Stimulated activated CD8-positive, alpha-beta memory T cell treated with anti-CD3 and anti-CD28 coated beads, Interleukin-15, amount 100 ng/mL, for 24 hours (primary cell): Measurements from ENCODE around the gene CCT5.

ENCODE experiments used
- DNase-seq: peaks from one replicate; pipeline ENCODE4 v3.0.0-alpha.2; 2020; ENCODE audit warnings: low read depth

Gene CCT5

GRCh38 chr5:10249948-10250805 lies at the start of gene CCT5:
CCT5 (plus strand) TSS chr5:10250280; CDS start chr5:10250341, 61 bp downstream.
- DNase-seq: peak; percentile 66

GRCh38 chr5:10201223-10201868 lies 48.7 kb upstream of the CCT5 start:
- DNase-seq: no peak

- no peak for DNase-seq
These were observed 47.8 kb upstream of the CCT5 start for GRCh38 chr5:10202089-10202910.

DNA sequence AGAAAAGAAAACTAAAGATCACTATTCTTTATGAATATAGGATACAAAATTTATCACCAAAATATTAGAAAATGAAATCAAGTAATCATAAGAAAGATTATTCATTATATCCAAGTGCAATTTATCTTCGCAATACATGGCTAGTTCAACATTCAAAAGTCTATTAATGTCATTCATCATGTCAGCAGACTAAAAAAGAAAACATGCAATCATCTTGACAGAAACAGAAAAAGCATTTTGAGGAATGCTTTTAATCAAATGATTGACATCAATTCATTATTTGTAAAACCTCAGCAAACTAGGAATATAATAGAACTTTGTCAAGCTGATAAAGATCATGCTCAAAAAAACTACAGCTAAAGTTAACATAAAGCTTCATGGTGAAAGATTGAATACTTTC lies 41.1 kb upstream of the CCT5 start:
- DNase-seq: no peak

- DNase-seq: no peak
These were observed 36.8 kb upstream of the CCT5 start for GRCh38 chr5:10213316-10213715.

- DNase-seq: no peak
These were observed 36.0 kb upstream of the CCT5 start for GRCh38 chr5:10214041-10214440.

- no peak for DNase-seq
These were observed 34.7 kb upstream of the CCT5 start for GRCh38 chr5:10215366-10215765.

DNA sequence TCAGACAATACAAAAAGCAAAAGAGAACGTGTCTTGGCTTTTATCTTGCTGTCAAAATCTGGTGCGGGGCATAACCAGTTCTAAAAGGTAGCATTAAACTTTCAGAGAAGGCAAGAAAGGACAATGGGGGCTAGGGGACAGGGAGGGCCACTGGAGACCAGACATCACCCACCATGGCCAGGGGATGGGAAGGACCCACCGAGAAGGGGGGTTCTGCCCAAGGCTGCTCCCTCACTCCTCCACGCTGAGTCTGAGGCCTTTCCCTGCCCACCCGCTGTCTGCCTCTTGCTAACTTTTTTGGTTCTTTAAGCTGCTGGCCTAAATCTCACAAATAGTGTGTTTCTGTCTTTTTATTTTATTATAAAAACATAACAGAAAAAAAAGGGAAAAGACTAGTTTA lies 34.0 kb upstream of the CCT5 start:
- DNase-seq: no peak

DNA sequence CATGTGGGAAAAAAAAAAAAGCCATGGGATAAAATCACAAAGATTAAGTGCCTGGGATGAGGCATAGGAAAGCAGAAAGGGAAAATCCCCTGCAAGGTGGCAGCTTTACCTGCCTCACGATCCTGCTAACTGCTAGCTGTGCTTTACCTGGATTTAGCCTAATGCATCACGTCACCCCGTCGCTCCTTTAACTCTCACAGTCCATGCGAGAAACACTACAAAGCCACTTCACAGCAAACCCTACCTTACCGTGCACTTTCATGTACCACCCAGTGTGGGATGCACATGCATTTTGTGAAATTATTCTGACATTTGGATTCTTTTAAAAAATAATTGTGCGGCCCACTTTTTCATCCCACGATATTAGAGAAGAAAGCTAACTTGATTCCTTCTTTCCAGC lies 31.4 kb upstream of the CCT5 start:
- no peak for DNase-seq

GRCh38 chr5:10219068-10219467 lies 31.0 kb upstream of the CCT5 start:
- no peak for DNase-seq

DNA sequence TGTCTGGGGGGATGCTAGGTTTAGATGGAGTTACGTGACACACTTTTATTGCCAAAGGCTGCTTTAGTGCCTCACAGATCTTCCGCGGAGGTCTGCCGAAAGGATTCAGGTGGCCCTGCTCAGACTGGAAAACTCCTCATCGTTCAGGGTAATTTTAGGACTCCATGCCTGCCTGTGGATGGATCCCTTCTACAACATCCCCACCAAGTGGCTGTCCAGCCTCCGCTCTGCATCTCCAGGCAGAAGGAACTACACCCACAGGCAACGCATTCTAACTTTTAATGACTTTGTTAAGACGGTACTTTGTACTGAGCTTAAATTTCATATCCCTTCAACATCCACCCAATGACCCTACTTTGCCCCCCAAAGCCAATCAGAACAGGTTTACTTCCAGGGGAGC lies 29.8 kb upstream of the CCT5 start:
- no peak for DNase-seq

GRCh38 chr5:10222326-10222725 lies 27.8 kb upstream of the CCT5 start:
- DNase-seq: no peak

DNA sequence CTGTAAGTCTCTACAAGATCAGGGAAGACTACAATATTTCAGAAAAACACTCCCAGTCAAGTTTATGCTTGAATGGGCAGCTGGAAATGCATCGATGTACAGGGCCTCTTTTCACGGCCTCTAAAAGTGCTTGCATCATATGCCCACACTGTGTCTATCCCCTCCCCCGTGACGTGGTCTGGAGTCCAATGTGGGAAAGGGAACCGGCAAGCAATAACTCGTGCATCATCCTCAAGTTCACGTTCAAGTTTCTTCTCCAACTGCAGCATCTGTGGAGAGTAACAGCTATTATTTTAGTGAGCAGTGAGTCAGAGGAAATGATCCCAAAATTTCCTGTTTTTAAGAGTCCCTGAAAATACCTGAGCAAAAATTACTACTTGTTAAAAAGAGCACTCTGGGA lies 22.7 kb upstream of the CCT5 start:
- DNase-seq: no peak

DNA sequence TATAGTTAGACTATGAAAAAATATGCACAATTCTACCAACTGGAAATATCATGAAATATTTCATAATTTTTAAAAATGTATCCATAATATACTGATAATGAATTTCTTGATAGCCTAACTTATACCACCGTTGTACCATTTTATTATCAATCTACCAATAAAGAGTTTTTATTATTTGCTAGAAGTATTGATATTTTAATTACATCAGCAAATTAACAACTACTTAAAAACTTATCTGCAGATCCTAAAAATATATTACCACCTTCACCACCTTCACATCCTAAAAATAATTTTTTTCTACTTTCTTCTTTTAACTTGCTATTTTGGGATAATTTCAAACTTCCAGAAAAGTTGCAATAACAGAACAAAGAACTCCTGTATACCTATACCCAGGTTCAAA lies 21.8 kb upstream of the CCT5 start:
- no peak for DNase-seq

DNA sequence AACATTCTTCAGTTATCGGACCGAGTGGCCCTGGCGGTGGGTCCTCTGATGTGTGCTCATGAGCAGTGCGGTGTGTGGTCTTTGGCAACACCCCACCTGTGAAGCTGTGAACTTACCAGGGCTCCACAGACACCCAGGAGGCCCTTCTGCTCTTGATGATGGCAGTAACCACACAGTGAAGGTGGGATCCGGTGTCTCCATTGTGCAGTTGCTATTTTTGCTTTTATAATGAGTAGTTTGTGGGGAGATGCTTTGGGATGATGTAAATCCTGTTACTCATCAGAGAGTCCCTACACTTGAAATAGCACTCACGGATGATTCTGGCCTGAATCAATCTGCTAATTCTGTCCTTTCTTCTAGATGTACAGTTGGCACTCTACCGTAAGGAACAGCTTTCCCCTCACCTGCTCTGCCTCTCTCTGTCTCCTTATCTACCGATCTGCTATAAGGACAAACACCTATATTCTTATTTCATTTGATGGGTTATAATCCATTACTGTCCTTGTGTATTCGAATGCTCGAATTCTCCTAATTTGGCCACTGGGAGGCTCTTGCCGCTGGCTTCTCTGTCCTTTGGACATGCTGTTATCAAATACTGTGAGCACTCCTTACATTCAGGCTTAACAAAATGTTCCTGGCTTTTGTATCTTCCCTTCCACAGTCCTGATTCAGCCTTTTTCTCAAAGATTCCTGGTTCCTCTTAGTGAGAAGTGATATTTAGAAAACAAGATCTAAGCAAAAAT lies 20.6 kb upstream of the CCT5 start:
- no peak for DNase-seq

GRCh38 chr5:10232386-10232785 lies 17.7 kb upstream of the CCT5 start:
- DNase-seq: no peak

DNA sequence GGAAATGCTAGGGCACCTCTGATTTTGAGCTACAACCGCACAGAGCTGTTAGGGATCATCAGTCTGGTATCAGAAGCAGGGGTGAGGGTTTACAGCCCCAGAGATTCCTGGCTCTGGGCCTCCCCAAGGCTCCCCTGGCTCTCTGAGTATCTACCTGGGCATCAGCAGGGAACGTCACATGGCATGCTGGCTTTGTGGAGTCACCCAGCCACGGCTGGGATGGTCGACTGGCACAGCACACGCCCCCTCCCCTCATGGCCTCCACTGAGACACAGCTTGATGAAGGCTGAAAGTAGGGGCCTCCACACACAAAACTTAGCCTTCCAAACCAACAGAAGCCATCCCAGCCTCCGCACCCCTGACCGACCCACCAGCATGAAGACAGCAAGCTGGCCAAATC lies 17.1 kb upstream of the CCT5 start:
- DNase-seq: no peak

GRCh38 chr5:10233505-10233904 lies 16.6 kb upstream of the CCT5 start:
- DNase-seq: no peak

GRCh38 chr5:10235350-10235749 lies 14.7 kb upstream of the CCT5 start:
- DNase-seq: no peak

GRCh38 chr5:10243660-10244240 lies 6.3 kb upstream of the CCT5 start:
- no peak for DNase-seq

GRCh38 chr5:10244342-10244944 lies 5.6 kb upstream of the CCT5 start:
- DNase-seq: no peak
